Hepatocyte (in vitro differentiated cells): ENCODE data around the gene WFDC9.

ENCODE experiments used
- CTCF ChIP-seq: fragments of 200-600 bp; sonication (generic); IDR thresholded peaks from 2 replicates; pipeline ENCODE4 v1.5.1; 2016; ENCODE audit warnings: antibody characterized with exemption, mild to moderate bottlenecking; ENCODE audit not compliant: poor library complexity
- EZH2phosphoT487 ChIP-seq: fragments of 200-600 bp; sonication (generic); IDR thresholded peaks from one replicate; pipeline ENCODE4 v1.6.1; 2018; ENCODE audit warnings: antibody characterized with exemption, mild to moderate bottlenecking, low read depth, moderate library complexity; ENCODE audit not compliant: unreplicated experiment, severe bottlenecking

GRCh38 chr20:45612314-45612713, 18.8 kb downstream of the WFDC9 start:
- no peak for TF ChIP-seq CTCF
- no peak for TF ChIP-seq EZH2phosphoT487
